SK-MEL-5 (cell line): ENCODE results near the gene CPNE4. TPM values are rescaled to one million over a fixed set of nuclear protein-coding genes. Genes with fewer than 3 reads are reported as not detected.

Experiments used
- DNase-seq: peaks from one replicate; pipeline ENCODE4 v3.0.0-alpha.2; 2016; ENCODE audit warnings: low read depth, low spot score
- in situ Hi-C: cut with HindIII; loops from 2 replicates; pipeline ENCODE4 v1.10.0; 2016; ENCODE audit warnings: low sequenced_read_pairs, high pct_unique_total_duplicates, low pct_unique_long_range_greater_than_20kb
- total RNA-seq: library from RNA; depleted of rRNA; stranded (reverse); fragments of >200 nt; shearing (Covaris generic); gene quantifications from 2 replicates; pipeline ENCODE4 v1.2.3, GENCODE V29; 2014

CPNE4 gene
- total RNA-seq, 1 experiment from 2014 or later: not detected

GRCh38 chr3:132029182-132029902 is 5.5 kb downstream of the CPNE4 start:
- in situ Hi-C loops: no loop called here
- DNase-seq: peak; percentile 90

GRCh38 chr3:132022914-132023313 is 11.9 kb downstream of the CPNE4 start:
- in situ Hi-C loops: no loop called here
- DNase-seq: no peak

GRCh38 chr3:132020058-132020457 is 14.8 kb downstream of the CPNE4 start:
- DNase-seq: no peak
- in situ Hi-C loops: no loop called here

GRCh38 chr3:132017137-132017536 is 17.7 kb downstream of the CPNE4 start:
- no peak for DNase-seq
- in situ Hi-C loops: no loop called here

- in situ Hi-C loops: no loop called here
- DNase-seq: no peak
These were observed 18.5 kb downstream of the CPNE4 start for GRCh38 chr3:132016061-132017041.

GRCh38 chr3:132014105-132014504 is 20.7 kb downstream of the CPNE4 start:
- in situ Hi-C loops: no loop called here
- no peak for DNase-seq

- DNase-seq: no peak
- in situ Hi-C loops: no loop called here
These were observed 25.6 kb downstream of the CPNE4 start for GRCh38 chr3:132009241-132009640.

- in situ Hi-C loops: no loop called here
These were observed 26.0 kb downstream of the CPNE4 start for GRCh38 chr3:132008837-132009236.

GRCh38 chr3:132007617-132008016 is 27.2 kb downstream of the CPNE4 start:
- in situ Hi-C loops: no loop called here
- DNase-seq: no peak

More at GRCh38 chr3:132008837-132009236, 26.0 kb downstream of the CPNE4 start:
- DNase-seq: no peak

- peak; percentile 64 for DNase-seq
- in situ Hi-C loops: no loop called here
These were observed 28.1 kb downstream of the CPNE4 start for GRCh38 chr3:132006605-132007204.

- DNase-seq: no peak
- in situ Hi-C loops: no loop called here
These were observed 30.2 kb downstream of the CPNE4 start for GRCh38 chr3:132004571-132004970.

- no peak for DNase-seq
- in situ Hi-C loops: no loop called here
These were observed 31.1 kb downstream of the CPNE4 start for GRCh38 chr3:132003685-132004084.

GRCh38 chr3:132001999-132002398 is 32.8 kb downstream of the CPNE4 start:
- in situ Hi-C loops: no loop called here
- DNase-seq: no peak

- in situ Hi-C loops: no loop called here
- no peak for DNase-seq
These were observed 33.8 kb downstream of the CPNE4 start for GRCh38 chr3:132001036-132001435.

GRCh38 chr3:131998027-131998426 is 36.8 kb downstream of the CPNE4 start:
- in situ Hi-C loops: no loop called here
- DNase-seq: no peak

- in situ Hi-C loops: no loop called here
These were observed 38.9 kb downstream of the CPNE4 start for GRCh38 chr3:131995891-131996290.

GRCh38 chr3:131989318-131989717 is 45.5 kb downstream of the CPNE4 start:
- no peak for DNase-seq
- in situ Hi-C loops: no loop called here

More at GRCh38 chr3:131995891-131996290, 38.9 kb downstream of the CPNE4 start:
- DNase-seq: no peak

- DNase-seq: no peak
- in situ Hi-C loops: no loop called here
These were observed 46.6 kb downstream of the CPNE4 start for GRCh38 chr3:131988209-131988608.
